Neural cell (in vitro differentiated cells): Measurements from ENCODE around the gene SAE1. TPM values are rescaled to one million over a fixed set of nuclear protein-coding genes. Genes with fewer than 3 reads are reported as not detected.
A peak's percentile ranks its signal among the peaks of the same experiment; 100 is the strongest.

Experiments
- H2AFZ ChIP-seq: fragments of 200-600, 300-800 bp; sonication (generic), shearing (Covaris generic); 2 replicates; pipeline ENCODE4 v1.6.0; 2014; ENCODE audit warnings: low read depth, mild to moderate bottlenecking, antibody characterized with exemption, low read length, moderate library complexity
- H3F3A ChIP-seq: fragments of 200-600 bp; shearing (Covaris generic); 2 replicates; pipeline ENCODE4 v1.6.1; 2016; ENCODE audit warnings: mild to moderate bottlenecking, moderate library complexity, mixed read lengths, antibody characterized with exemption, low read length; ENCODE audit not compliant: insufficient read depth, poor library complexity, severe bottlenecking
- H3K27ac ChIP-seq: fragments of 200-600, 300-800 bp; sonication (generic), shearing (Covaris generic); 2 replicates; pipeline ENCODE4 v1.5.1; 2014; ENCODE audit warnings: mild to moderate bottlenecking, low read length, moderate library complexity
- H3K27me3 ChIP-seq: fragments of 300-800, 200-600 bp; sonication (generic), shearing (Covaris generic); 2 replicates; pipeline ENCODE4 v1.6.0; 2014; ENCODE audit warnings: mild to moderate bottlenecking, low read depth, low read length, moderate library complexity; ENCODE audit not compliant: insufficient read depth
- H3K36me3 ChIP-seq: fragments of 300-800, 200-600 bp; sonication (generic), shearing (Covaris generic); 2 replicates; pipeline ENCODE4 v1.5.1; 2014; ENCODE audit warnings: mild to moderate bottlenecking, antibody characterized with exemption, low read length, moderate library complexity; ENCODE audit not compliant: insufficient read depth
- H3K4me2 ChIP-seq: fragments of 300-800, 200-600 bp; sonication (generic), shearing (Covaris generic); 2 replicates; pipeline ENCODE4 v1.6.0; 2014; ENCODE audit warnings: mild to moderate bottlenecking, low read length
- H3K4me3 ChIP-seq: fragments of 300-800, 200-600 bp; sonication (generic), shearing (Covaris generic); 2 replicates; pipeline ENCODE4 v1.5.1; 2014; ENCODE audit warnings: mild to moderate bottlenecking, low read length, moderate library complexity
- H3K79me2 ChIP-seq: fragments of 200-600 bp; shearing (Covaris generic); replicated peaks from 2 replicates; pipeline ENCODE4 v1.6.0; 2014; ENCODE audit warnings: mild to moderate bottlenecking, low read length, moderate library complexity; ENCODE audit not compliant: insufficient read depth
- H3K9ac ChIP-seq: fragments of 300-800, 200-600 bp; sonication (generic), shearing (Covaris generic); 2 replicates; pipeline ENCODE4 v1.6.1; 2016; ENCODE audit warnings: mild to moderate bottlenecking, low read length, mixed read lengths
- H3K9me2 ChIP-seq: fragments of 200-600 bp; shearing (Covaris generic); 2 replicates; pipeline ENCODE4 v1.6.1; 2016; ENCODE audit warnings: mild to moderate bottlenecking, low read length, mixed read lengths; ENCODE audit not compliant: insufficient read depth
- H3K9me3 ChIP-seq: fragments of 200-600, 300-800 bp; sonication (generic), shearing (Covaris generic); 2 replicates; pipeline ENCODE4 v1.6.1; 2016; ENCODE audit warnings: mild to moderate bottlenecking, mixed run types, low read length, moderate library complexity, mixed read lengths
- H4K20me1 ChIP-seq: fragments of 200-600 bp; shearing (Covaris generic); 2 replicates; pipeline ENCODE4 v1.6.1; 2016; ENCODE audit warnings: mild to moderate bottlenecking, mixed run types; ENCODE audit not compliant: insufficient read depth
- EP300 ChIP-seq: fragments of 450-650 bp; conservative IDR thresholded peaks from 2 replicates; pipeline ENCODE4 v1.6.1; 2014; ENCODE audit warnings: antibody characterized with exemption, mild to moderate bottlenecking, moderate library complexity; ENCODE audit not compliant: poor library complexity, severe bottlenecking
- EZH2 ChIP-seq: fragments of 200-600, 300-800 bp; shearing (Covaris generic), sonication (generic); IDR thresholded peaks from 2 replicates; pipeline ENCODE4 v1.6.1; 2014; ENCODE audit warnings: antibody characterized with exemption, low read length, borderline replicate concordance, mild to moderate bottlenecking; ENCODE audit not compliant: insufficient read depth, poor library complexity, severe bottlenecking
- MXI1 ChIP-seq: fragments of 450-650 bp; conservative IDR thresholded peaks from 2 replicates; pipeline ENCODE4 v1.6.1; 2014; ENCODE audit warnings: antibody characterized with exemption, mild to moderate bottlenecking; ENCODE audit not compliant: poor library complexity, severe bottlenecking
- POLR2AphosphoS5 ChIP-seq: IDR thresholded peaks from 2 replicates; pipeline ENCODE4 v1.6.1; 2012
- RAD21 ChIP-seq: fragments of 450-650 bp; conservative IDR thresholded peaks from 2 replicates; pipeline ENCODE4 v1.6.1; 2014; ENCODE audit warnings: antibody characterized with exemption, mild to moderate bottlenecking, moderate library complexity
- SMC3 ChIP-seq: fragments of 450-650 bp; conservative IDR thresholded peaks from 2 replicates; pipeline ENCODE4 v1.6.1; 2014; ENCODE audit warnings: antibody characterized with exemption, mild to moderate bottlenecking, moderate library complexity; ENCODE audit not compliant: poor library complexity
- TAF1 ChIP-seq: IDR thresholded peaks from 2 replicates; pipeline ENCODE4 v1.6.1; 2012; ENCODE audit warnings: low read depth
- polyA plus RNA-seq: library from polyadenylated mRNA; depleted of rRNA; stranded (reverse); fragments of >200 nt; gene quantifications from 2 replicates; pipeline ENCODE4 v1.2.3, GENCODE V29; 2014
- TF ChIP-seq, protein P1 (sequence below): IDR thresholded peaks from 2 replicates; pipeline ENCODE4 v1.6.1; 2012; ENCODE audit warnings: borderline replicate concordance
- TF ChIP-seq, protein P2 (sequence below): fragments of 450-650 bp; IDR thresholded peaks from 2 replicates; pipeline ENCODE4 v1.5.1; 2014; ENCODE audit warnings: antibody characterized with exemption, mild to moderate bottlenecking, moderate library complexity; ENCODE audit not compliant: poor library complexity, severe bottlenecking

SAE1 gene
- polyA plus RNA-seq, 1 donor from 2014 or later = 178 TPM

DNA sequence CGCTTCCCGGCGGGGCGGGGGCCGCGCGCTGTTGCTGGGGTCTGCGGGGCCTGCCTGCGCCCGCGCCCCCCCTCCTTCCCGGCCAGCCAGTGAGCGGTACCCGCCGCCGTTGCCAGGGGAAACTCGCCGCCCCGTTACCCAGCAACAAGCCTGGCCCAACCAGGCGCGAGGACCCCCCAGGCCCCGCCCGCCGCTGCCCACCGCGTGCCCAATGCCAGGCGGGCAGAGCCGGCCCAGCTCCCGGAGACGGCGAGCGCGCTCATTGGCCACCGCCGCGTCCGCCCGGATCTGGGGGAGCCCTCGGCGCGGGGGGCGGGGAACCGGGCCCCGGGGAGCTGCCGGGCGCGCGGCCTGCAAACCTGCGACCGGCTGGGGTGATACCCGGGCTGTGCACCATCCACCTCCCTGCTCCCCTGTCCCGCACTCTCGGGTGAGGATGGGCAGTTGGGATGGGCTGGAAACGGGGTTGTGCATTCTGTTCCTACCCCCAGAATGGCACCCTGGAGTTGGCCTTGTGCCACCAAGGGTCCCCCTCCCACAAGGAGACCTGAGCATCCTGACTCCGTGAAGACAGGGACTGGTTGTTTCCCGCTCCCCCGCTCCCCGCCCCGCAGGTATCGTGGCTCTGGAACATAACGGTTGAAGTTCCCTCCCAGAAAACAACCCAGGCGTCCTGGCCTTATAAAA, 109.1 kb downstream of the SAE1 start:
- Histone ChIP-seq H2AFZ (no peak overlapping the region), H3F3A (no peaks in the 10 kb centered on the region), H3K36me3 (no peaks in the 10 kb centered on the region), H3K79me2 (no peaks in the 10 kb centered on the region), H3K4me2 (peak overlapping the region; percentile 62), H4K20me1 (no peaks in the 10 kb centered on the region), H3K27ac (peak overlapping the region; percentile 63), H3K9me3 (no peaks in the 10 kb centered on the region), H3K9ac (peak overlapping the region; percentile 68), H3K27me3 (no peaks in the 10 kb centered on the region), H3K9me2 (no peaks in the 10 kb centered on the region), H3K4me3 (peak overlapping the region; percentile 64)
- TF ChIP-seq POLR2AphosphoS5 (no peak), SMC3 (no peak), EZH2 (no peak), RAD21 (no peak), TAF1 (no peak), EP300 (peak; percentile 83), MXI1 (peak; percentile 82)
- TF ChIP-seq, protein P1, sequence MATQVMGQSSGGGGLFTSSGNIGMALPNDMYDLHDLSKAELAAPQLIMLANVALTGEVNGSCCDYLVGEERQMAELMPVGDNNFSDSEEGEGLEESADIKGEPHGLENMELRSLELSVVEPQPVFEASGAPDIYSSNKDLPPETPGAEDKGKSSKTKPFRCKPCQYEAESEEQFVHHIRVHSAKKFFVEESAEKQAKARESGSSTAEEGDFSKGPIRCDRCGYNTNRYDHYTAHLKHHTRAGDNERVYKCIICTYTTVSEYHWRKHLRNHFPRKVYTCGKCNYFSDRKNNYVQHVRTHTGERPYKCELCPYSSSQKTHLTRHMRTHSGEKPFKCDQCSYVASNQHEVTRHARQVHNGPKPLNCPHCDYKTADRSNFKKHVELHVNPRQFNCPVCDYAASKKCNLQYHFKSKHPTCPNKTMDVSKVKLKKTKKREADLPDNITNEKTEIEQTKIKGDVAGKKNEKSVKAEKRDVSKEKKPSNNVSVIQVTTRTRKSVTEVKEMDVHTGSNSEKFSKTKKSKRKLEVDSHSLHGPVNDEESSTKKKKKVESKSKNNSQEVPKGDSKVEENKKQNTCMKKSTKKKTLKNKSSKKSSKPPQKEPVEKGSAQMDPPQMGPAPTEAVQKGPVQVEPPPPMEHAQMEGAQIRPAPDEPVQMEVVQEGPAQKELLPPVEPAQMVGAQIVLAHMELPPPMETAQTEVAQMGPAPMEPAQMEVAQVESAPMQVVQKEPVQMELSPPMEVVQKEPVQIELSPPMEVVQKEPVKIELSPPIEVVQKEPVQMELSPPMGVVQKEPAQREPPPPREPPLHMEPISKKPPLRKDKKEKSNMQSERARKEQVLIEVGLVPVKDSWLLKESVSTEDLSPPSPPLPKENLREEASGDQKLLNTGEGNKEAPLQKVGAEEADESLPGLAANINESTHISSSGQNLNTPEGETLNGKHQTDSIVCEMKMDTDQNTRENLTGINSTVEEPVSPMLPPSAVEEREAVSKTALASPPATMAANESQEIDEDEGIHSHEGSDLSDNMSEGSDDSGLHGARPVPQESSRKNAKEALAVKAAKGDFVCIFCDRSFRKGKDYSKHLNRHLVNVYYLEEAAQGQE = no peak
- TF ChIP-seq, protein P2, sequence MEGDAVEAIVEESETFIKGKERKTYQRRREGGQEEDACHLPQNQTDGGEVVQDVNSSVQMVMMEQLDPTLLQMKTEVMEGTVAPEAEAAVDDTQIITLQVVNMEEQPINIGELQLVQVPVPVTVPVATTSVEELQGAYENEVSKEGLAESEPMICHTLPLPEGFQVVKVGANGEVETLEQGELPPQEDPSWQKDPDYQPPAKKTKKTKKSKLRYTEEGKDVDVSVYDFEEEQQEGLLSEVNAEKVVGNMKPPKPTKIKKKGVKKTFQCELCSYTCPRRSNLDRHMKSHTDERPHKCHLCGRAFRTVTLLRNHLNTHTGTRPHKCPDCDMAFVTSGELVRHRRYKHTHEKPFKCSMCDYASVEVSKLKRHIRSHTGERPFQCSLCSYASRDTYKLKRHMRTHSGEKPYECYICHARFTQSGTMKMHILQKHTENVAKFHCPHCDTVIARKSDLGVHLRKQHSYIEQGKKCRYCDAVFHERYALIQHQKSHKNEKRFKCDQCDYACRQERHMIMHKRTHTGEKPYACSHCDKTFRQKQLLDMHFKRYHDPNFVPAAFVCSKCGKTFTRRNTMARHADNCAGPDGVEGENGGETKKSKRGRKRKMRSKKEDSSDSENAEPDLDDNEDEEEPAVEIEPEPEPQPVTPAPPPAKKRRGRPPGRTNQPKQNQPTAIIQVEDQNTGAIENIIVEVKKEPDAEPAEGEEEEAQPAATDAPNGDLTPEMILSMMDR = no peak

DNA sequence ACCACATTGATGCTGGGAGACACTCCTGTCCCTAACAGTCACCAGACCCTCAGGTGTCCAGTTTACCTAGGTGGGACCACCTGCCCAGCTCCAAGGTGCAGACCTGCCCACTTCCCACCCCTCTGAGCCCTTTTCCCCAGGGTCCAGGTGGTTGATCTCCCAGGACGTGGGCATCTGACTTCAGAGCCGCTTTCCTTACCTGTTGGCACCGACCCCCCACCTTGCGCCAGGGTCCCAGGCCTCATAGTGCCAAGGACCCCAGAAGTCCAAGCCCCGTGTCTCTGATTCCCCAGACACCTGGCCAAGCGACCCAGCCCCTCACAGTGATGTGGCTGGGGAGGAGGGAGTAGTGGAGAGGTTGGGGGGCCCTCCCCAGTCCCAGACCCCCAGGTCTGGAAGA, 109.9 kb downstream of the SAE1 start:
- Histone ChIP-seq H3K9me2 (no peaks in the 10 kb centered on the region), H3K4me3 (peak overlapping the region; percentile 64), H2AFZ (no peak overlapping the region), H3K36me3 (no peaks in the 10 kb centered on the region), H3K27me3 (no peaks in the 10 kb centered on the region), H3K27ac (peak overlapping the region; percentile 63), H3K79me2 (no peaks in the 10 kb centered on the region), H4K20me1 (no peaks in the 10 kb centered on the region), H3K9ac (peak overlapping the region; percentile 68), H3K4me2 (peak overlapping the region; percentile 35), H3K9me3 (no peaks in the 10 kb centered on the region), H3F3A (no peaks in the 10 kb centered on the region)
- no peak for TF ChIP-seq RAD21
- no peak for TF ChIP-seq POLR2AphosphoS5
- TF ChIP-seq, protein P2 = no peak
- no peak for TF ChIP-seq TAF1
- TF ChIP-seq EP300 = no peak
- no peak for TF ChIP-seq MXI1
- TF ChIP-seq EZH2 = no peak
- TF ChIP-seq, protein P1 = no peak
- no peak for TF ChIP-seq SMC3
